Uterus (tissue), 4 donors: ENCODE measurements around the gene KRT6B. TPM values are rescaled to one million over a fixed set of nuclear protein-coding genes. Genes with fewer than 3 reads are reported as not detected.
"Not testable (repeated sequence)": the region's sequence is repeated elsewhere in the genome, so short reads cannot be mapped to it uniquely, and the experiment has no call there.

Experiments
- DNase-seq, 2 donors: peaks; one replicate each; pipeline ENCODE4 v3.0.0-alpha.2; 2019 to 2020
- H3K27ac ChIP-seq, 2 donors: fragments of 200-600 bp; sonication (generic); 1 replicate in 1 of 2; 2 replicates in 1 of 2; pipeline ENCODE4 v1.5.1; 2016 to 2018
- H3K27me3 ChIP-seq, 2 donors: fragments of 200-600 bp; sonication (generic); one replicate each; pipeline ENCODE4 v1.5.1; 2018 to 2019; ENCODE audit warnings: control low read depth in 1 of 2
- H3K36me3 ChIP-seq, 2 donors: fragments of 200-600 bp; sonication (generic); one replicate each; pipeline ENCODE4 v1.5.1; 2019; ENCODE audit warnings: control low read depth in 1 of 2
- H3K4me1 ChIP-seq, 2 donors: fragments of 200-600 bp; sonication (generic); one replicate each; pipeline ENCODE4 v1.5.1; 2018 to 2019; ENCODE audit warnings: control low read depth in 1 of 2
- H3K4me3 ChIP-seq, 2 donors: fragments of 200-600 bp; sonication (generic); 1 replicate in 1 of 2; 2 replicates in 1 of 2; pipeline ENCODE4 v1.5.1; 2018 to 2019; ENCODE audit warnings: mild to moderate bottlenecking in 1 of 2
- H3K9me3 ChIP-seq, 2 donors: fragments of 200-600 bp; sonication (generic); one replicate each; pipeline ENCODE4 v1.5.1; 2019; ENCODE audit warnings: control low read depth in 1 of 2
- POLR2A ChIP-seq, 2 donors: fragments of 450-650 bp; IDR thresholded peaks; one replicate each; pipeline ENCODE4 v1.6.1; 2016; ENCODE audit warnings: antibody characterized with exemption in 2 of 2, mild to moderate bottlenecking in 1 of 2, moderate library complexity in 1 of 2
- intact Hi-C: fragments of 100-400 bp; cut with DNase I; formaldehyde crosslinking; loops from one replicate; pipeline ENCODE4 v1.15.1; 2023; ENCODE audit warnings: low total_unique reads
- total RNA-seq, 4 donors: library from RNA; depleted of rRNA in 3 of 4; stranded (reverse); fragments of >200 nt in 3 of 4; gene quantifications; one replicate each; pipeline versions ENCODE4 v1.1.0 to v1.2.4, GENCODE V29; 2014 to 2023
- TF ChIP-seq, protein P1 (sequence below), 4 experiments: fragments of 200-600 bp in 2 of 4; fragments of 450-650 bp in 2 of 4; sonication (generic) in 2 of 4; IDR thresholded peaks; one replicate each; pipeline ENCODE4 v1.5.1; 2016 to 2019; ENCODE audit warnings: antibody characterized with exemption in 4 of 4, mild to moderate bottlenecking in 2 of 4, moderate library complexity in 1 of 4
- donor health status: DM: yes; HTN: yes; CAD: no.

The KRT6B gene
- total RNA-seq = not detected

DNA sequence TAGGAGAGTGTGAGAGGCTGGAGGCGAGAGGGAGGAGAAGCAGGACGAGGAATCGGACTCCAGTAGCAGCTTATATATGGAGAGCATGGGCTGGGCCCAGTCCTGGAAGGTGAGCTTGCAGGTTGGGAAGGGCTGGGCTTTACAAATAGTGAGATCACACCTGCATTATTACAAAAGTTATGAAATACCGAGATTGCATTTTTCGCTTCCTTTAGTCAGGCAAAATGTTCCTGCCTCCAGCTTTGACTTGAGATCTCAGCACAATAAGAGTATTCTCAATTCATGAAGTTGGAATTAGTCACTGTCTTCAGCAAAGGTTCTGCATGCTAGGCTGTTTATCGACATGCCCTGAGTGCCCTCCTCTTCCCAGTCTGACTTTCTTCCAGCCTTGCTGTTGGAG is at the start of gene KRT6B:
Gene KRT6B (minus strand): TSS at position 46 of the 400 bp plus-strand sequence. CDS start 68 bp downstream, outside the sequence.
- DNase-seq = no peak
- intact Hi-C loops = no loop called here
- H3K4me3 ChIP-seq = no peak within 1 kb of the TSS
- no peak for TF ChIP-seq POLR2A (IDR thresholded peaks at IDR 0.05)
- TF ChIP-seq, protein P1, sequence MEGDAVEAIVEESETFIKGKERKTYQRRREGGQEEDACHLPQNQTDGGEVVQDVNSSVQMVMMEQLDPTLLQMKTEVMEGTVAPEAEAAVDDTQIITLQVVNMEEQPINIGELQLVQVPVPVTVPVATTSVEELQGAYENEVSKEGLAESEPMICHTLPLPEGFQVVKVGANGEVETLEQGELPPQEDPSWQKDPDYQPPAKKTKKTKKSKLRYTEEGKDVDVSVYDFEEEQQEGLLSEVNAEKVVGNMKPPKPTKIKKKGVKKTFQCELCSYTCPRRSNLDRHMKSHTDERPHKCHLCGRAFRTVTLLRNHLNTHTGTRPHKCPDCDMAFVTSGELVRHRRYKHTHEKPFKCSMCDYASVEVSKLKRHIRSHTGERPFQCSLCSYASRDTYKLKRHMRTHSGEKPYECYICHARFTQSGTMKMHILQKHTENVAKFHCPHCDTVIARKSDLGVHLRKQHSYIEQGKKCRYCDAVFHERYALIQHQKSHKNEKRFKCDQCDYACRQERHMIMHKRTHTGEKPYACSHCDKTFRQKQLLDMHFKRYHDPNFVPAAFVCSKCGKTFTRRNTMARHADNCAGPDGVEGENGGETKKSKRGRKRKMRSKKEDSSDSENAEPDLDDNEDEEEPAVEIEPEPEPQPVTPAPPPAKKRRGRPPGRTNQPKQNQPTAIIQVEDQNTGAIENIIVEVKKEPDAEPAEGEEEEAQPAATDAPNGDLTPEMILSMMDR (IDR thresholded peaks at IDR 0.05) = no peak
- no peaks in the 10 kb centered on the region for H3K36me3 ChIP-seq
- no peak within 1 kb of the TSS for H3K27ac ChIP-seq
- no peaks in the 10 kb centered on the region for H3K9me3 ChIP-seq
- H3K4me1 ChIP-seq = no peaks in the 10 kb centered on the region
- no peaks in the 10 kb centered on the region for H3K27me3 ChIP-seq

DNA sequence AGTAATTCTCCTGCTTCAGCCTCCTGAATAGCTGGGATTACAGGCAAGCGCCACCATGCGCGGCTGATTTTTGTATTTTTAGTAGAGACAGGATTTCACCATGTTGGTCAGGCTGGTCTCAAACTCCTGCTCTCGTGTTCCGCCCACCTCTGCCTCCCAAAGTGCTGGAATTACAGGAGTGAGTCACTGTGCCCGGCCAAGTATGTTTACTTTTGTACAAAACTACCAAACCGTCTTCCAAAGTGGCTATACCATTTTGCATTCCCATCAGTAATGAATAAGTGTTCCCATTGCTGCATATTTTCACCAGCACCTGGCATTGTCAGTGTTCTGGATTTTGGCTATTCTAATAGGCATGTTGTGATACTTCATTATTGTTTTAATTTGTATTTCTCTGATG is 49.5 kb upstream of the KRT6B start:
- no peak for TF ChIP-seq POLR2A (IDR thresholded peaks at IDR 0.05)
- TF ChIP-seq, protein P1 (IDR thresholded peaks at IDR 0.05) = no peak
- no peaks in the 10 kb centered on the region for H3K36me3 ChIP-seq

DNA sequence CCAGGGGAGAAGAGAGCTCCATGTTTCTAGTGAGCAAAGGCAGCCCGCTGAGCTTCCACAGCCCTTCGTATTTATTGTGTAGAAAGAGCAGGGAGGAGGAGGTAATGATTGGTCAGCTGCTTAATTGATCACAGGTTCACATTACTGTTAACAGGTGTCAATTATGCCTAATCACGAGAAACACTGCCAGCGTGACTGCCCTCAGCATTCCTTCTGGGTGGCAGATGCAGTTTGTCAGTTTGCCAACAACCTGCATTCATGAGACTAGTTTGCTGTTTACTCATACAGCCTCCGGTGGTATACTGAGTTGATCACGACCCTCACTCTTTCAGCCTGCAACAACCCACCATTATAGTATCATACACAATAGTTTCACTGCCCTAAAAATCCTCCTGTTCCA is 48.6 kb upstream of the KRT6B start:
- H3K4me3 ChIP-seq, H3K27me3 ChIP-seq, H3K36me3 ChIP-seq, DNase-seq, H3K27ac ChIP-seq, H3K4me1 ChIP-seq, H3K9me3 ChIP-seq, intact Hi-C loops: not testable (repeated sequence)

More for the DNA sequence above, 49.5 kb upstream of the KRT6B start:
- H3K9me3 ChIP-seq = no peaks in the 10 kb centered on the region
- H3K27ac ChIP-seq = no peak overlapping the region
- no peak overlapping the region for H3K4me3 ChIP-seq
- no peak for DNase-seq
- no peaks in the 10 kb centered on the region for H3K4me1 ChIP-seq
- no peaks in the 10 kb centered on the region for H3K27me3 ChIP-seq
- intact Hi-C loops = no loop called here

DNA sequence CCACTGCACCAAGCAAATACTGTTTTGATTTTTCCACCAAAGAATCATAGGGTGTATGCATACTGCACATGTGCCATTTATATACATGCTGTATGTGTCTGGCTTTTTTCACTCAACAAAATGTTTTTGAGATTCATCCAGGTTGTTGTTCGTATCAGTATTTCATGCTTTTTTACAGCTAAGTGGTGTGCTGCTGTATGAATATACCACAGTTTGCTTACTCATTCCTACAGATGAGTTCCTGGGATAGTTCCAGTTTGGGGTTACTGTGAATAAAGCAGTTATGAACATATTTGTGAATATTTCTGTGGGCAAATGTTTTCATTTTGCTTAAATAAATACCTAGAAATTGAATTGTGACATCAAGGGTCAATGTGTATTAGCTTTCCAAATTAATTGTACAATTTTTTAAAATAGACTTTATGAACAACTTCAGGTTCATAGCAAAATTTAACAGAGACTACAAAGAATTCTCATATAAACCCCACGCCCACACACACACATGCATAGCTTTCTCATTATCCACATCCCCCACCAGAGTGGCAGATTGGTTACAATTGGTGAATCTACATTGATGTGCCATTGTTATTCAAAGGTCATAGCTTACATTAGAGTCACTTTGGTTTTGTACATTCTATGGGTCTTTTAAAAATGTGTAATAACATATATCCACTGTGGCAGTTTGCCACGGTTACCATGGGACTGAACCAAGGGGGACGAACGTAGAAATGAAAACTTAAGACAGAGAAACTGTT is 48.0 kb upstream of the KRT6B start:
- intact Hi-C loops = no loop called here
- Histone ChIP-seq H3K9me3 (no peaks in the 10 kb centered on the region), H3K36me3 (no peaks in the 10 kb centered on the region), H3K27ac (no peak overlapping the region), H3K27me3 (no peaks in the 10 kb centered on the region), H3K4me3 (no peak overlapping the region), H3K4me1 (no peaks in the 10 kb centered on the region)
- no peak for DNase-seq
- TF ChIP-seq, protein P1 (IDR thresholded peaks at IDR 0.05) = no peak
- TF ChIP-seq POLR2A (IDR thresholded peaks at IDR 0.05) = no peak

DNA sequence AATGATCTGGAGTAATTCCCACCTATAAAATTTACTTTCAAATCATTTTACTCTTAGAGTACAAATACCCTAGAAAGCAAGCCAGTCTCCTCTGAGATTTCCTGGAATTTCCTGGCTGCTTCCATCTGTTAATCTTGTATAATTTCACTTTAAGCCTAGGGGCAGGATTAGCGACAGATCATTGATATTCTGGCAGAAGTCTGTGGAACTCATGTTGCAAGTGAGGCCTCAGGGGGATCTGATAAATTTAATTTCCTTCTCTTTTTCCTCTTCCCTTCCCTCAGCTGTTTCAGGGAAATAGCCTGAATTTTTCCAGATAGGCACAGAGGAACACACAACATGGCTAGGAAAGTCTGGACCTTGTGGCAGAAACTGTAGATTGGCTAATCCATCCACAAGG is 47.0 kb upstream of the KRT6B start:
- no peaks in the 10 kb centered on the region for H3K9me3 ChIP-seq

More for the DNA sequence above, 47.0 kb upstream of the KRT6B start:
- Histone ChIP-seq H3K4me3 (no peak overlapping the region), H3K4me1 (no peaks in the 10 kb centered on the region), H3K27ac (no peak overlapping the region), H3K27me3 (no peaks in the 10 kb centered on the region), H3K36me3 (no peaks in the 10 kb centered on the region)
- intact Hi-C loops = no loop called here
- DNase-seq = no peak
- no peak for TF ChIP-seq POLR2A (IDR thresholded peaks at IDR 0.05)
- TF ChIP-seq, protein P1 (IDR thresholded peaks at IDR 0.05) = no peak
